Measurements from ENCODE around the gene APOA4.

GRCh38 chr11:116814502-116814901 is 8.6 kb downstream of the APOA4 start:
- no peak for TF ChIP-seq CTCF (IDR thresholded peaks at IDR 0.05)
- no peak for TF ChIP-seq POLR2A (IDR thresholded peaks at IDR 0.05)
- no peak for TF ChIP-seq EP300 (IDR thresholded peaks at IDR 0.05)
- no peak for TF ChIP-seq POLR2AphosphoS5 (IDR thresholded peaks at IDR 0.05)

Measured in suprapubic skin (tissue), 4 donors.